Measurements from ENCODE around the gene LYST.
A peak's percentile ranks its signal among the peaks of the same experiment; 100 is the strongest.

Gene LYST

GRCh38 chr1:235763962-235764361 is 102.7 kb downstream of the LYST start:
- H3K23ac ChIP-seq (ENCODE audit: low read length), result no peak overlapping the region
- no peak overlapping the region for H3K4ac ChIP-seq (ENCODE audit: low read depth, low read length)
- H3K9me3 ChIP-seq (ENCODE audit: insufficient read depth, low read depth, low read length), result no peaks in the 10 kb centered on the region
- H2AK5ac ChIP-seq (ENCODE audit: low read length), result no peak overlapping the region
- H2BK120ac ChIP-seq (ENCODE audit: insufficient read depth, low read length, poor library complexity), result no peak overlapping the region
- H3K9ac ChIP-seq (ENCODE audit: low read length), result no peak overlapping the region
- H3K4me3 ChIP-seq (ENCODE audit: low read depth, low read length), result no peak overlapping the region
- no peak overlapping the region for H3K27ac ChIP-seq (ENCODE audit: low read depth, low read length)
- H3K27me3 ChIP-seq (ENCODE audit: insufficient read depth, low read length), result no peaks in the 10 kb centered on the region
- H3K4me1 ChIP-seq (ENCODE audit: control insufficient read depth in 1 of 2, insufficient read depth in 2 of 2, low read length in 2 of 2), result no peaks in the 10 kb centered on the region
- H3K79me2 ChIP-seq (ENCODE audit: control insufficient read depth, insufficient read depth, low read length, poor library complexity), result no peaks in the 10 kb centered on the region
- no peak overlapping the region for H4K91ac ChIP-seq (ENCODE audit: low read depth, low read length)
- H3K36me3 ChIP-seq (ENCODE audit: control insufficient read depth in 1 of 2, insufficient read depth in 2 of 2, low read length in 2 of 2), result no peaks in the 10 kb centered on the region
- no peak overlapping the region for H2AFZ ChIP-seq (ENCODE audit: insufficient read depth, low read length, poor library complexity)
- H3K14ac ChIP-seq (ENCODE audit: low read length), result no peak overlapping the region
- no peak overlapping the region for H3K4me2 ChIP-seq (ENCODE audit: low read length)
- DNase-seq, result no peak
- no peak overlapping the region for H2BK5ac ChIP-seq (ENCODE audit: low read depth, low read length, poor library complexity)
- no peak overlapping the region for H2BK12ac ChIP-seq (ENCODE audit: low read length)
- H4K12ac ChIP-seq (ENCODE audit: low read depth, low read length), result no peak overlapping the region
- WGBS (ENCODE audit: extremely low coverage, insufficient coverage, insufficient read length), result no CpG with 5 or more reads among the region's 3 CpGs
- H3K18ac ChIP-seq (ENCODE audit: low read length), result no peak overlapping the region
- H4K8ac ChIP-seq (ENCODE audit: low read depth, low read length), result no peak overlapping the region
- no peaks in the 10 kb centered on the region for H3K79me1 ChIP-seq (ENCODE audit: low read length)

- H4K12ac ChIP-seq (ENCODE audit: low read depth, low read length), result no peak overlapping the region
- WGBS (ENCODE audit: extremely low coverage, insufficient coverage, insufficient read length), result no CpG with 5 or more reads among the region's 6 CpGs
- H3K9ac ChIP-seq (ENCODE audit: low read length), result no peak overlapping the region
- no peaks in the 10 kb centered on the region for H3K27me3 ChIP-seq (ENCODE audit: insufficient read depth, low read length)
- H4K91ac ChIP-seq (ENCODE audit: low read depth, low read length), result no peak overlapping the region
- no peak overlapping the region for H2BK12ac ChIP-seq (ENCODE audit: low read length)
- no peak overlapping the region for H3K14ac ChIP-seq (ENCODE audit: low read length)
- H3K27ac ChIP-seq (ENCODE audit: low read depth, low read length), result no peak overlapping the region
- H3K4me2 ChIP-seq (ENCODE audit: low read length), result no peak overlapping the region
- no peak overlapping the region for H2BK5ac ChIP-seq (ENCODE audit: low read depth, low read length, poor library complexity)
- peak; percentile 47 to 79 for DNase-seq
- H3K79me1 ChIP-seq (ENCODE audit: low read length), result no peaks in the 10 kb centered on the region
- no peaks in the 10 kb centered on the region for H3K79me2 ChIP-seq (ENCODE audit: control insufficient read depth, insufficient read depth, low read length, poor library complexity)
- no peak overlapping the region for H3K23ac ChIP-seq (ENCODE audit: low read length)
- H3K18ac ChIP-seq (ENCODE audit: low read length), result no peak overlapping the region
- H4K8ac ChIP-seq (ENCODE audit: low read depth, low read length), result no peak overlapping the region
- no peaks in the 10 kb centered on the region for H3K9me3 ChIP-seq (ENCODE audit: insufficient read depth, low read depth, low read length)
- H2AFZ ChIP-seq (ENCODE audit: insufficient read depth, low read length, poor library complexity), result no peak overlapping the region
- no peaks in the 10 kb centered on the region for H3K4me1 ChIP-seq (ENCODE audit: control insufficient read depth in 1 of 2, insufficient read depth in 2 of 2, low read length in 2 of 2)
- no peak overlapping the region for H3K4me3 ChIP-seq (ENCODE audit: low read depth, low read length)
- peaks cover 0 to under 1% of the 10 kb centered on the region in 2 experiments for H3K36me3 ChIP-seq (ENCODE audit: control insufficient read depth in 1 of 2, insufficient read depth in 2 of 2, low read length in 2 of 2)
- no peak overlapping the region for H2AK5ac ChIP-seq (ENCODE audit: low read length)
- no peak overlapping the region for H3K4ac ChIP-seq (ENCODE audit: low read depth, low read length)
- H2BK120ac ChIP-seq (ENCODE audit: insufficient read depth, low read length, poor library complexity), result no peak overlapping the region
Observed at GRCh38 chr1:235759336-235759735, 107.4 kb downstream of the LYST start.

DNA sequence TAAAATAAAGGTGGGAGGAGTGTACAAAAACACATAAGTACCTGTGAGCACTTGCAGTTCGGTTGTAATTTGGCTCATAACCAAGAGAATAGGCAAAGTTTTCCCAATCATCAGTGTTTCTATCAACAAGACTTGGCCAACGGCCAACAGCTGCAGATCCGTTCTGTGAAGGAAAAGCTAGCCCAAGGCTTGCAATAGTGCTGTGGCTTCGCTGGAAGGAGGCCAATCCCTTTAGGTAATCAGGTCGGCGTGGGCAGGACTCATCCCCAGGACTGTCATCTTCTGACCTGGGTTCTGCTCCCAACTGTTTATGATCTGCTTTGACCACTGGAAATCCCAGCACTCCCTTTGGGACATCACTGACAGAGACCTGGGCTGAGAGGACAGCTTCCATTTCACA is 107.8 kb downstream of the LYST start:
- Histone ChIP-seq H3K4me1 (ENCODE audit: control insufficient read depth in 1 of 2, insufficient read depth in 2 of 2, low read length in 2 of 2) (no peaks in the 10 kb centered on the region), H3K23ac (ENCODE audit: low read length) (no peak overlapping the region)

DNA sequence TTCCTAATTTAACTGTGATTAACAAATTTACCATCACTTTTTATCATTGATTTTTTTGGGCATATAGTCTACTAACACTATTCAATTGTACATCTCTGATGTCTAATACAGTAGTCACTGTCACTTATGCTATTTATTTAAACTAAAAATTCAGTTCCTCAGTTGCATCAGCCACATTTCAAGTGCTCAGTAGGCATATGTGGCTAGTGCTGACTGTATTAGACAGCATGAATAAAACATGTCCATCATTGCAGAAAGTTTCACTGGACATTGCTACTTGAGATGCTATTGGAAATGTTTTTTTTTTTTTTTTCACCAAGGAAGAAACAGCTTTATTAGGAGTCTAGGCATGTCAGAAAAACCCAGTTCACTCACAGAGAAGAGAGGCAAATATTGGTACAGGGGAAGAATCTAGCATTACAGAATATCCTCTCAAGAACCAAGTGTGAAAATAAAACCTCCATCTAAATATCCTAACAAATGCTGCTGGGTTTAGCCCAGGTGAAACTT is 109.1 kb downstream of the LYST start:
- Histone ChIP-seq H3K18ac (ENCODE audit: low read length) (no peak overlapping the region), H3K27me3 (ENCODE audit: insufficient read depth, low read length) (no peaks in the 10 kb centered on the region), H4K91ac (ENCODE audit: low read depth, low read length) (no peak overlapping the region), H3K9me3 (ENCODE audit: insufficient read depth, low read depth, low read length) (no peaks in the 10 kb centered on the region), H3K9ac (ENCODE audit: low read length) (no peak overlapping the region), H2BK12ac (ENCODE audit: low read length) (no peak overlapping the region), H4K8ac (ENCODE audit: low read depth, low read length) (no peak overlapping the region), H2AFZ (ENCODE audit: insufficient read depth, low read length, poor library complexity) (no peak overlapping the region), H3K4me3 (ENCODE audit: low read depth, low read length) (no peak overlapping the region), H3K23ac (ENCODE audit: low read length) (no peak overlapping the region), H3K4me2 (ENCODE audit: low read length) (no peak overlapping the region), H3K4me1 (ENCODE audit: control insufficient read depth in 1 of 2, insufficient read depth in 2 of 2, low read length in 2 of 2) (no peaks in the 10 kb centered on the region), H4K12ac (ENCODE audit: low read depth, low read length) (no peak overlapping the region), H2BK120ac (ENCODE audit: insufficient read depth, low read length, poor library complexity) (no peak overlapping the region), H3K4ac (ENCODE audit: low read depth, low read length) (no peak overlapping the region), H3K79me1 (ENCODE audit: low read length) (no peaks in the 10 kb centered on the region), H3K36me3 (ENCODE audit: control insufficient read depth in 1 of 2, insufficient read depth in 2 of 2, low read length in 2 of 2) (peaks cover 0 to 1% of the 10 kb centered on the region in 2 experiments), H2AK5ac (ENCODE audit: low read length) (no peak overlapping the region), H3K79me2 (ENCODE audit: control insufficient read depth, insufficient read depth, low read length, poor library complexity) (no peaks in the 10 kb centered on the region), H3K14ac (ENCODE audit: low read length) (no peak overlapping the region), H2BK5ac (ENCODE audit: low read depth, low read length, poor library complexity) (no peak overlapping the region), H3K27ac (ENCODE audit: low read depth, low read length) (no peak overlapping the region)
- no peak for DNase-seq

More for the DNA sequence above, 107.8 kb downstream of the LYST start:
- H3K79me1 ChIP-seq (ENCODE audit: low read length), result no peaks in the 10 kb centered on the region
- H2AFZ ChIP-seq (ENCODE audit: insufficient read depth, low read length, poor library complexity), result no peak overlapping the region
- DNase-seq, result peak in 1 of 2 donors; percentile 6
- H3K27me3 ChIP-seq (ENCODE audit: insufficient read depth, low read length), result no peaks in the 10 kb centered on the region
- no peak overlapping the region for H4K12ac ChIP-seq (ENCODE audit: low read depth, low read length)
- H3K9me3 ChIP-seq (ENCODE audit: insufficient read depth, low read depth, low read length), result no peaks in the 10 kb centered on the region
- H2BK5ac ChIP-seq (ENCODE audit: low read depth, low read length, poor library complexity), result no peak overlapping the region
- H3K4me2 ChIP-seq (ENCODE audit: low read length), result no peak overlapping the region
- no peak overlapping the region for H3K18ac ChIP-seq (ENCODE audit: low read length)
- no peak overlapping the region for H2AK5ac ChIP-seq (ENCODE audit: low read length)
- no peak overlapping the region for H2BK120ac ChIP-seq (ENCODE audit: insufficient read depth, low read length, poor library complexity)
- no peaks in the 10 kb centered on the region for H3K79me2 ChIP-seq (ENCODE audit: control insufficient read depth, insufficient read depth, low read length, poor library complexity)
- H3K14ac ChIP-seq (ENCODE audit: low read length), result no peak overlapping the region
- H4K8ac ChIP-seq (ENCODE audit: low read depth, low read length), result no peak overlapping the region
- no peak overlapping the region for H3K4ac ChIP-seq (ENCODE audit: low read depth, low read length)
- H4K91ac ChIP-seq (ENCODE audit: low read depth, low read length), result no peak overlapping the region
- H3K4me3 ChIP-seq (ENCODE audit: low read depth, low read length), result no peak overlapping the region
- H3K36me3 ChIP-seq (ENCODE audit: control insufficient read depth in 1 of 2, insufficient read depth in 2 of 2, low read length in 2 of 2), result peaks cover 0 to 1% of the 10 kb centered on the region in 2 experiments
- no peak overlapping the region for H2BK12ac ChIP-seq (ENCODE audit: low read length)
- WGBS (ENCODE audit: extremely low coverage, insufficient coverage, insufficient read length), result no CpG with 5 or more reads among the region's 6 CpGs
- H3K27ac ChIP-seq (ENCODE audit: low read depth, low read length), result no peak overlapping the region
- H3K9ac ChIP-seq (ENCODE audit: low read length), result no peak overlapping the region

Measured in trophoblast cell (in vitro differentiated cells and primary cell).